GM23338 (cell line): Measurements from ENCODE around the gene KCNN3. TPM values are rescaled to one million over a fixed set of nuclear protein-coding genes. Genes with fewer than 3 reads are reported as not detected.

Experiments
- ATAC-seq: fragments of 200-7000 bp; cut with Tn5 transposase; 3 replicates; pipeline ENCODE4 v1.9.1; 2020
- DNase-seq: peaks from one replicate; pipeline ENCODE4 v3.0.0-alpha.2; 2015; ENCODE audit warnings: low spot score
- H2AFZ ChIP-seq: fragments of 200-600 bp; sonication (generic); 2 replicates; pipeline ENCODE4 v1.8.0; 2016; ENCODE audit warnings: antibody characterized with exemption, mild to moderate bottlenecking, moderate library complexity
- H3F3A ChIP-seq: fragments of 200-600 bp; sonication (generic); replicated peaks from 2 replicates; pipeline ENCODE4 v1.8.0; 2017; ENCODE audit warnings: antibody characterized with exemption, mixed run types, low read depth
- H3K27ac ChIP-seq: fragments of 200-600 bp; sonication (generic); 2 replicates; pipeline ENCODE4 v1.6.1; 2016; ENCODE audit warnings: low read depth
- H3K27me3 ChIP-seq: fragments of 200-600 bp; sonication (generic); 2 replicates; pipeline ENCODE4 v1.8.0; 2016; ENCODE audit warnings: mild to moderate bottlenecking, mixed run types, moderate library complexity; ENCODE audit not compliant: insufficient read depth
- H3K36me3 ChIP-seq: fragments of 200-600 bp; sonication (generic); 2 replicates; pipeline ENCODE4 v1.8.0; 2016; ENCODE audit warnings: mild to moderate bottlenecking; ENCODE audit not compliant: insufficient read depth
- H3K4me1 ChIP-seq: fragments of 200-600 bp; sonication (generic); 2 replicates; pipeline ENCODE4 v1.8.0; 2016; ENCODE audit warnings: mild to moderate bottlenecking, moderate library complexity; ENCODE audit not compliant: insufficient read depth
- H3K4me2 ChIP-seq: fragments of 200-600 bp; sonication (generic); 2 replicates; pipeline ENCODE4 v1.7.1; 2017; ENCODE audit warnings: mixed run types
- H3K4me3 ChIP-seq: fragments of 200-600 bp; sonication (generic); 2 replicates; pipeline ENCODE4 v1.6.1; 2016; ENCODE audit warnings: mixed run types
- H3K79me2 ChIP-seq: fragments of 200-600 bp; sonication (generic); replicated peaks from 2 replicates; pipeline ENCODE4 v1.8.0; 2017; ENCODE audit warnings: mild to moderate bottlenecking; ENCODE audit not compliant: insufficient read depth
- H3K9me2 ChIP-seq: fragments of 200-600 bp; sonication (generic); 2 replicates; pipeline ENCODE4 v1.8.0; 2017; ENCODE audit not compliant: insufficient read depth
- H4K20me1 ChIP-seq: fragments of 200-600 bp; sonication (generic); replicated peaks from 2 replicates; pipeline ENCODE4 v1.8.0; 2017; ENCODE audit warnings: mild to moderate bottlenecking; ENCODE audit not compliant: insufficient read depth
- H3K27ac Mint-ChIP-seq: 2 replicates; pipeline ENCODE4 v1.8.0; 2020; ENCODE audit warnings: inconsistent platforms, mild to moderate bottlenecking, moderate library complexity, mixed read lengths
- H3K27me3 Mint-ChIP-seq: 3 replicates; pipeline ENCODE4 v1.8.0; 2022; ENCODE audit warnings: low read depth, mild to moderate bottlenecking, moderate library complexity, mixed read lengths, inconsistent platforms; ENCODE audit not compliant: insufficient read depth, poor library complexity
- H3K36me3 Mint-ChIP-seq: 3 replicates; pipeline ENCODE4 v1.8.0; 2021; ENCODE audit warnings: low read depth, mild to moderate bottlenecking, inconsistent platforms, moderate library complexity, mixed read lengths
- H3K4me1 Mint-ChIP-seq: 3 replicates; pipeline ENCODE4 v1.8.0; 2020; ENCODE audit warnings: mild to moderate bottlenecking, inconsistent platforms, mixed read lengths
- H3K4me3 Mint-ChIP-seq: 3 replicates; pipeline ENCODE4 v1.8.0; 2021; ENCODE audit warnings: moderate library complexity, mild to moderate bottlenecking, inconsistent platforms, mixed read lengths
- H3K9me3 Mint-ChIP-seq: 3 replicates; pipeline ENCODE4 v1.8.0; 2020; ENCODE audit warnings: moderate library complexity, mild to moderate bottlenecking, inconsistent platforms, mixed read lengths
- CREB1 ChIP-seq: fragments of 250-450 bp; sonication (Bioruptor Pico); IDR thresholded peaks from 2 replicates; pipeline ENCODE4 v1.5.0; 2020; ENCODE audit warnings: low read depth, mild to moderate bottlenecking, moderate library complexity
- CTCF ChIP-seq, 2 experiments: fragments of 200-600 bp in 1 of 2; sonication (generic) in 1 of 2; conservative IDR thresholded peaks; 2 replicates each; pipeline versions ENCODE4 v1.5.1 to v1.6.1; 2016 to 2017; ENCODE audit warnings: antibody characterized with exemption in 2 of 2, low read depth in 2 of 2, mild to moderate bottlenecking in 2 of 2, moderate library complexity in 1 of 2
- ETS1 ChIP-seq: IDR thresholded peaks from 2 replicates; pipeline ENCODE4 v1.6.1; 2016; ENCODE audit warnings: antibody characterized with exemption
- EZH2 ChIP-seq: fragments of 200-600 bp; sonication (generic); IDR thresholded peaks from one replicate; pipeline ENCODE4 v1.8.0; 2017; ENCODE audit warnings: antibody characterized with exemption, mild to moderate bottlenecking, low read depth; ENCODE audit not compliant: unreplicated experiment
- EZH2phosphoT487 ChIP-seq: fragments of 200-600 bp; sonication (generic); IDR thresholded peaks from one replicate; pipeline ENCODE4 v1.8.1; 2018; ENCODE audit warnings: antibody characterized with exemption; ENCODE audit not compliant: unreplicated experiment
- JUNB ChIP-seq: IDR thresholded peaks from one replicate; pipeline ENCODE4 v1.6.1; 2016; ENCODE audit warnings: antibody characterized with exemption; ENCODE audit not compliant: unreplicated experiment
- NANOG ChIP-seq: IDR thresholded peaks from 2 replicates; pipeline ENCODE4 v1.6.1; 2016; ENCODE audit warnings: antibody characterized with exemption, borderline replicate concordance
- POLR2AphosphoS5 ChIP-seq: IDR thresholded peaks from 2 replicates; pipeline ENCODE4 v1.6.1; 2016; ENCODE audit warnings: antibody characterized with exemption, low read depth
- REST ChIP-seq: IDR thresholded peaks from one replicate; pipeline ENCODE4 v1.6.1; 2018; ENCODE audit warnings: antibody characterized with exemption; ENCODE audit not compliant: unreplicated experiment
- STAT1 ChIP-seq: IDR thresholded peaks from one replicate; pipeline ENCODE4 v1.6.1; 2016; ENCODE audit warnings: antibody characterized with exemption; ENCODE audit not compliant: unreplicated experiment
- ZNF114 ChIP-seq: fragments of 250-450 bp; sonication (Bioruptor Pico); IDR thresholded peaks from 2 replicates; pipeline ENCODE4 v1.5.0; 2020; ENCODE audit warnings: mild to moderate bottlenecking, moderate library complexity
- ZNF331 ChIP-seq: fragments of 250-450 bp; sonication (Bioruptor Pico); IDR thresholded peaks from 2 replicates; pipeline ENCODE4 v1.5.0; 2020; ENCODE audit warnings: low read depth, mild to moderate bottlenecking, moderate library complexity
- ZNF462 ChIP-seq: fragments of 250-450 bp; sonication (Bioruptor Pico); IDR thresholded peaks from 2 replicates; pipeline ENCODE4 v1.5.0; 2020; ENCODE audit warnings: mild to moderate bottlenecking, moderate library complexity
- polyA plus RNA-seq: library from polyadenylated mRNA; unstranded; fragments of >200 nt; fragmentation: Nextera tagmentation; extraction: Ambion mirVana; gene quantifications from 2 replicates; pipeline ENCODE4 v1.2.1, GENCODE V29; 2016
- total RNA-seq: library from RNA; depleted of rRNA; stranded (reverse); fragments of >200 nt; shearing (Covaris generic); gene quantifications from 2 replicates; pipeline ENCODE4 v1.2.3, GENCODE V29; 2014

The KCNN3 gene
- total and polyA plus RNA-seq, 2 experiments from 2014 or later: 1.9 to 3.0 TPM

- no peaks in the 10 kb centered on the region for H3F3A ChIP-seq
- no peak for TF ChIP-seq ZNF114 (CRISPR knock-in tag)
- no peak for TF ChIP-seq CTCF (conservative IDR thresholded peaks at IDR 0.05; ENCODE audit: low read depth in 2 of 2)
- no peak for TF ChIP-seq POLR2AphosphoS5
- TF ChIP-seq REST: no peak
- TF ChIP-seq ETS1: no peak
- no peak for TF ChIP-seq EZH2
- TF ChIP-seq CREB1 (CRISPR knock-in tag): no peak
- TF ChIP-seq ZNF462 (CRISPR knock-in tag): no peak
- TF ChIP-seq EZH2phosphoT487: no peak
- TF ChIP-seq JUNB: no peak
- no peak for TF ChIP-seq NANOG
- TF ChIP-seq STAT1: no peak
- no peak for TF ChIP-seq ZNF331
- Mint-ChIP-seq H3K36me3 (no peaks in the 10 kb centered on the region), H3K9me3 (no peaks in the 10 kb centered on the region), H3K27me3 (peaks cover 2% of the 10 kb centered on the region), H3K4me1 (peaks cover 4% of the 10 kb centered on the region; the same call in 1 of the 3 replicates), H3K27ac (no peak overlapping the region), H3K4me3 (no peak overlapping the region)
- no peaks in the 10 kb centered on the region for H3K4me1 ChIP-seq
- H3K9me2 ChIP-seq: no peaks in the 10 kb centered on the region
- no peaks in the 10 kb centered on the region for H3K27me3 ChIP-seq
- H2AFZ ChIP-seq: no peak overlapping the region; the same call in 1 of the 2 replicates
- ATAC-seq (no peak), DNase-seq (no peak)
- no peaks in the 10 kb centered on the region for H3K36me3 ChIP-seq
- no peak overlapping the region for H3K4me3 ChIP-seq
- no peak overlapping the region for H3K4me2 ChIP-seq
- H3K79me2 ChIP-seq: no peaks in the 10 kb centered on the region
- H4K20me1 ChIP-seq: no peaks in the 10 kb centered on the region
- H3K27ac ChIP-seq: no peak overlapping the region
Observed at GRCh38 chr1:154664331-154665002, 205.6 kb downstream of the KCNN3 start.
